OCI-LY3 (cell line): ENCODE results near the gene BMERB1.

Experiments used
- H2AFZ ChIP-seq: fragments of 200-600, 300-600 bp; shearing (Covaris generic); 2 replicates; pipeline ENCODE4 v1.6.0; 2014; ENCODE audit warnings: antibody characterized with exemption, low read depth, low read length
- H3K27ac ChIP-seq: fragments of 200-600, 300-600 bp; sonication (generic); 2 replicates; pipeline ENCODE4 v1.5.1; 2014; ENCODE audit warnings: mild to moderate bottlenecking, low read length, moderate library complexity, mixed read lengths
- H3K27me3 ChIP-seq: fragments of 200-600, 300-600 bp; sonication (generic); 2 replicates; pipeline ENCODE4 v1.6.1; 2014; ENCODE audit warnings: low read depth, low read length, mixed read lengths
- H3K36me3 ChIP-seq: fragments of 200-600, 300-600 bp; sonication (generic); replicated peaks from 2 replicates; pipeline ENCODE3; 2014; ENCODE audit warnings: low read depth, low read length, mixed read lengths
- H3K4me1 ChIP-seq: fragments of 300-600, 200-600 bp; sonication (generic); 2 replicates; pipeline ENCODE4 v1.6.1; 2014; ENCODE audit warnings: low read length, mixed read lengths
- H3K4me2 ChIP-seq: fragments of 200-600, 300-600 bp; sonication (generic); 2 replicates; pipeline ENCODE4 v1.6.1; 2014; ENCODE audit warnings: low read length, mixed read lengths
- H3K4me3 ChIP-seq: fragments of 300-600, 200-600 bp; sonication (generic); 2 replicates; pipeline ENCODE4 v1.5.1; 2014; ENCODE audit warnings: antibody characterized with exemption, mild to moderate bottlenecking, low read length, moderate library complexity
- H3K79me2 ChIP-seq: fragments of 300-600, 200-600 bp; shearing (Covaris generic); 2 replicates; pipeline ENCODE4 v1.6.1; 2014; ENCODE audit warnings: mild to moderate bottlenecking, low read length, mixed read lengths
- H3K9ac ChIP-seq: fragments of 300-600, 200-600 bp; shearing (Covaris generic); 2 replicates; pipeline ENCODE4 v1.6.0; 2014; ENCODE audit warnings: mild to moderate bottlenecking, low read length, moderate library complexity
- H3K9me3 ChIP-seq: fragments of 200-600, 300-600 bp; shearing (Covaris generic); 2 replicates; pipeline ENCODE4 v1.6.1; 2014; ENCODE audit warnings: low read length, mixed read lengths; ENCODE audit not compliant: insufficient read depth
- H4K20me1 ChIP-seq: fragments of 200-600, 300-600 bp; sonication (generic); 2 replicates; pipeline ENCODE4 v1.6.1; 2016; ENCODE audit warnings: low read length, mixed read lengths; ENCODE audit not compliant: insufficient read depth
- EZH2phosphoT487 ChIP-seq: fragments of 200-600 bp; shearing (Covaris generic); IDR thresholded peaks from 2 replicates; pipeline ENCODE4 v1.6.1; 2018; ENCODE audit warnings: antibody characterized with exemption, mixed run types, low read depth
- TF ChIP-seq, protein P1 (sequence below): fragments of 200-600, 300-600 bp; sonication (generic); IDR thresholded peaks from 2 replicates; pipeline ENCODE4 v1.5.1; 2014; ENCODE audit warnings: antibody characterized with exemption, low read length, low read depth

Gene BMERB1

DNA sequence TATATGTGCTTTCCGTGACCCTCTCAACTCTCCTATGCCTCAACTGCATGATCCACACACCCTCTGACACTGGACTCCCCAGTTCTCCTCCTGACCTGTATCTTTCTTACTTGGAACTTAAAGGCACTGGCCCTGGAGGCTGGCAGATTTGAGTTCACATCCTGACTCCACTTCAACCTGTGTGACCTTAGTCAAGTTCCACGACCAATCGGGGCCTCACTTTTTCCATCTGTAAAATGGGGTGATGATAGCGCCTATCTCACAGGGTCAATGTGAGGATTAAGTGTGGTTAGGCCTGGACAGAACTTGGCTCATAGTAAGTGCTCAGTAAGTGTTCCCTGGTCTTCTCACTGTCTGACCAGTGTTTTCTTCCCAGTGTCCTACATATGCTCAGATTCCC, 183.5 kb downstream of the BMERB1 start:
- Histone ChIP-seq H3K79me2 (no peaks in the 10 kb centered on the region), H3K4me3 (no peak overlapping the region), H3K9me3 (no peaks in the 10 kb centered on the region), H3K36me3 (peaks cover 78% of the 10 kb centered on the region), H3K27me3 (no peaks in the 10 kb centered on the region), H3K4me2 (no peak overlapping the region), H3K9ac (no peak overlapping the region), H2AFZ (no peak overlapping the region), H4K20me1 (no peaks in the 10 kb centered on the region), H3K27ac (no peak overlapping the region), H3K4me1 (no peaks in the 10 kb centered on the region)
- TF ChIP-seq, protein P1, sequence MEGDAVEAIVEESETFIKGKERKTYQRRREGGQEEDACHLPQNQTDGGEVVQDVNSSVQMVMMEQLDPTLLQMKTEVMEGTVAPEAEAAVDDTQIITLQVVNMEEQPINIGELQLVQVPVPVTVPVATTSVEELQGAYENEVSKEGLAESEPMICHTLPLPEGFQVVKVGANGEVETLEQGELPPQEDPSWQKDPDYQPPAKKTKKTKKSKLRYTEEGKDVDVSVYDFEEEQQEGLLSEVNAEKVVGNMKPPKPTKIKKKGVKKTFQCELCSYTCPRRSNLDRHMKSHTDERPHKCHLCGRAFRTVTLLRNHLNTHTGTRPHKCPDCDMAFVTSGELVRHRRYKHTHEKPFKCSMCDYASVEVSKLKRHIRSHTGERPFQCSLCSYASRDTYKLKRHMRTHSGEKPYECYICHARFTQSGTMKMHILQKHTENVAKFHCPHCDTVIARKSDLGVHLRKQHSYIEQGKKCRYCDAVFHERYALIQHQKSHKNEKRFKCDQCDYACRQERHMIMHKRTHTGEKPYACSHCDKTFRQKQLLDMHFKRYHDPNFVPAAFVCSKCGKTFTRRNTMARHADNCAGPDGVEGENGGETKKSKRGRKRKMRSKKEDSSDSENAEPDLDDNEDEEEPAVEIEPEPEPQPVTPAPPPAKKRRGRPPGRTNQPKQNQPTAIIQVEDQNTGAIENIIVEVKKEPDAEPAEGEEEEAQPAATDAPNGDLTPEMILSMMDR, result no peak
- TF ChIP-seq EZH2phosphoT487, result no peak

DNA sequence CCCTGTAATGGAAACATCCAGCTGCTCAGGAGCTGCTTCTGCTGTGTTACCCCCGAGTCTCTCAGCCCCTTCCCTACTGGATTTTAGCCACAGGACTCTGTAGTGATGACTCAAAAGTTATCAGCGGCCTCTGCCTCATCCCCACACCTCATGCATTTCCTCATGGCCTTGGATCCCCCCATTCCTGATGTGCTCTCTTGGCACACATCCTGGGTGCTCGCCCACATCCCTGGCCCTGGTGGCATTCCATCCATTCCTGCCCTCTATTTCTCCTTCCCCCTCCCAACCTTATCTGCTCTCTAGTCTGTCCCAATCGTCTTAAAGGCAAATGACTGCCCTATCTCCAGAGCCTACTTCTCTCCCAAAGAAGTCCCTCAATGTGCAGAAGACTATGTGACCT, 184.0 kb downstream of the BMERB1 start:
- Histone ChIP-seq H2AFZ (no peak overlapping the region), H3K4me1 (no peaks in the 10 kb centered on the region), H3K9ac (no peak overlapping the region), H3K4me3 (no peak overlapping the region), H3K27ac (no peak overlapping the region), H3K36me3 (peaks cover 76% of the 10 kb centered on the region), H3K27me3 (no peaks in the 10 kb centered on the region), H3K4me2 (no peak overlapping the region), H4K20me1 (no peaks in the 10 kb centered on the region), H3K9me3 (no peaks in the 10 kb centered on the region), H3K79me2 (no peaks in the 10 kb centered on the region)
- TF ChIP-seq, protein P1, result no peak
- no peak for TF ChIP-seq EZH2phosphoT487

DNA sequence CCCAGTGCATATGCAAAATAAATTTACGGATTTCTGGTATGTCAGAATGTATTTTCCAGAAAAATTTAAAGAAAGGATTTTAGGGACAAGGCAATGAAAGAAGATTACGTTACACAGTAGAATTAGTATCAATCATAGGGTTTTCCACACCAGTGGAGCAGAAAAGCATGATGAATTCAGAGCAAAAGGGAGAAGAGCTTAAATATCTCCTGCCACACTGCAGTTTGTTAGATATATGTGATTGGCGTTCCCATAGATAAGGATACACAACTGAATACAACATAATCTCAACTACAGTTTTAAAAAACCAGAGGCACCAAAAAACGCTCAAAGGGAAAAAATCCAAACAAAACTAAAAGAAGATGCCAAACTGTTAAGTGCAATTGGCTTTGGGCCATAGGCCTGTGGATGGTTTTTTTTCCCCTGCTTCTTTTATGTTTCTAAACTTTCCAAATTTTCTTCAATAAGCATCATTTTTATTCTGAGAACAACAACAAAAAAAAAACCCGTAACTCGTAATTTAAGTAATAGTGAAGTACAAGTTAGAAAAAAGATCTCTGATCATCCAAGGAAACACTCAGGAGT, 186.3 kb downstream of the BMERB1 start:
- Histone ChIP-seq H3K4me1 (no peaks in the 10 kb centered on the region), H4K20me1 (no peaks in the 10 kb centered on the region), H3K36me3 (peaks cover 86% of the 10 kb centered on the region), H3K4me2 (no peak overlapping the region), H3K4me3 (no peak overlapping the region), H3K9me3 (no peaks in the 10 kb centered on the region), H3K9ac (no peak overlapping the region), H3K79me2 (no peaks in the 10 kb centered on the region), H2AFZ (no peak overlapping the region), H3K27ac (no peak overlapping the region), H3K27me3 (no peaks in the 10 kb centered on the region)
- no peak for TF ChIP-seq EZH2phosphoT487

DNA sequence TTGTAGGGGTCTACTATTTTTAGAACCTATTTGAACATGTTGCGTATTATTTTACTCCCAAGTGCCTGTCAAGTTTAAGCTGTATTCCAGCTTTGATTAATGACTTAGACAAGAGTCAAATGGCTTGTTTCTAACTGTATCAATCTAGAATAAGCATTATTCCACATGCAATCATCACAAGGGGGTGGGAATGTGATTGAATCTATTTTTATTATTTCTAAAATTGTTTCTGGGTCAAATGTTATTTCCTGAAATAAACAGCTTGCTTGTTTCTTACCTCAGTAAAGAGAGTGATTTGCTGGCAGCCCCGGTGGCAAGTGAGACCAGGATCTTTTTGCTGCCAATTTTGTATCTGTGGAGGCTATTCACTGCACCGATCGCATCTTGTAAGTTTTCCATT, 187.1 kb downstream of the BMERB1 start:
- Histone ChIP-seq H2AFZ (no peak overlapping the region), H3K79me2 (no peaks in the 10 kb centered on the region), H3K36me3 (peaks cover 79% of the 10 kb centered on the region), H3K9me3 (no peaks in the 10 kb centered on the region), H3K4me3 (no peak overlapping the region), H4K20me1 (no peaks in the 10 kb centered on the region), H3K4me1 (no peaks in the 10 kb centered on the region), H3K9ac (no peak overlapping the region), H3K27ac (no peak overlapping the region), H3K27me3 (no peaks in the 10 kb centered on the region), H3K4me2 (no peak overlapping the region)
- TF ChIP-seq, protein P1, result no peak
- TF ChIP-seq EZH2phosphoT487, result no peak
